ENCODE measurements around the gene GPR32. TPM values are rescaled to one million over a fixed set of nuclear protein-coding genes. Genes with fewer than 3 reads are reported as not detected.
A peak's percentile ranks its signal among the peaks of the same experiment; 100 is the strongest.
"Not testable (repeated sequence)": the region's sequence is repeated elsewhere in the genome, so short reads cannot be mapped to it uniquely, and the experiment has no call there.

Gene GPR32, protein sequence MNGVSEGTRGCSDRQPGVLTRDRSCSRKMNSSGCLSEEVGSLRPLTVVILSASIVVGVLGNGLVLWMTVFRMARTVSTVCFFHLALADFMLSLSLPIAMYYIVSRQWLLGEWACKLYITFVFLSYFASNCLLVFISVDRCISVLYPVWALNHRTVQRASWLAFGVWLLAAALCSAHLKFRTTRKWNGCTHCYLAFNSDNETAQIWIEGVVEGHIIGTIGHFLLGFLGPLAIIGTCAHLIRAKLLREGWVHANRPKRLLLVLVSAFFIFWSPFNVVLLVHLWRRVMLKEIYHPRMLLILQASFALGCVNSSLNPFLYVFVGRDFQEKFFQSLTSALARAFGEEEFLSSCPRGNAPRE
- polyA plus RNA-seq (2011; rRNA removed): not detected in 2 replicates
- not detected in 2 replicates for polyA minus RNA-seq (2011; rRNA and poly(A)+ RNA removed)

DNA sequence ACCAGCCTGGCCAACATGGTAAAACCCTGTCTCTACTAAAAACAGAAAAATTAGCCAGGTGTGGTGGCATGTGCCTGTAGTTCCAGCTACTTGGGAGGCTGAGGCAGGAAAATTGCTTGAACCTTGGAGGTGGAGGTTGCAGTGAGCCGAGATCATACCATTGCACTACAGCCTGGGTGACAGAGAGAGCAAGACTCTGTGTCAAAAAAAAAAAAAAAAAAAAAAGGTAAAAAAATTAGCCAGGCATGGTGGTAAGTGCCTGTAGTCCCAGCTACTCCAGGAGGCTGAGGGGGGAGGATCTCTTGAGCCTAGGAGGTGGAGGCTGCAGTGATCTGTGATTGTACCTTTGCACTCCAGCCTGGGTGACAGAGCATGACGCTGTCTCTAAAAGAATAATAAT lies at the start of gene GPR32:
Gene GPR32, plus strand, starts transcription at position 301 of the 400 bp plus-strand sequence. CDS start 137 bp downstream, outside the sequence.
- H3K27me3 ChIP-seq (ENCODE audit: control insufficient read depth, insufficient read depth, low read length); H3K9me3 ChIP-seq (ENCODE audit: control insufficient read depth, insufficient read depth, low read length); H3K4me3 ChIP-seq (ENCODE audit: low read depth, low read length); DNase-seq (ENCODE audit: low read depth, low spot score); CTCF ChIA-PET; H3K27ac ChIP-seq (ENCODE audit: low read depth, low read length); POLR2A ChIA-PET: not testable (repeated sequence)

DNA sequence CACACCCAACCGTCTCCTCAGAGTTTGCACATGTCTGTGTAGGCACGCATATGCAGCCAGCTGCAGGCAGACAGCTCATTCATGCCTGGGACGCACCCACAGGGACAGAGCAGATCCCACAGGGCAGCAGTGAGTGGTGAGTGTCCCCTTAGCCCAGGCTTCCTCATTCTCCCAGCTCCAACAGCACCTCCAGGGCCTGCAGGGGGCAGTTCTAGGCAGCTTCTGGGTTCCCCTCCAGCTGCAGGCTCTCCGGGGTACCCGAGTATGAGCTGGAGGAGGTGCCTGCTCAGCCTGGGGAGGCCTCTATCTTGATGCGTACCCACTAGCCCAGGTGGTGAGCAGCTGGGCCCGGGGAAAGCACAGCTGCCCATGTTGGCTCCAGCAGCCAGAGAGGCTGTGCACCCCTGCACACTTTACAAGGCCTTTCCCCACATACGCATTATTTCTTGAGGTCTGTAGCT lies 49.3 kb upstream of the GPR32 start:
- Histone ChIP-seq H3K9me3 (ENCODE audit: control insufficient read depth, insufficient read depth, low read length) (no peaks in the 10 kb centered on the region; the same call in 1 of the 2 replicates), H3K4me3 (ENCODE audit: low read depth, low read length) (no peak overlapping the region), H3K27ac (ENCODE audit: low read depth, low read length) (no peak overlapping the region), H3K27me3 (ENCODE audit: control insufficient read depth, insufficient read depth, low read length) (no peaks in the 10 kb centered on the region)
- POLR2A ChIA-PET: no interaction called here
- no peak for DNase-seq (ENCODE audit: low read depth, low spot score)
- CTCF ChIA-PET: interaction anchor here (0.7 to 1.1 kb wide), 3 partner anchors 15 to 352 kb away, joined by 3 to 5 read pairs (median 3); no protein-coding TSS in a partner anchor
- TF ChIP-seq, protein P1, sequence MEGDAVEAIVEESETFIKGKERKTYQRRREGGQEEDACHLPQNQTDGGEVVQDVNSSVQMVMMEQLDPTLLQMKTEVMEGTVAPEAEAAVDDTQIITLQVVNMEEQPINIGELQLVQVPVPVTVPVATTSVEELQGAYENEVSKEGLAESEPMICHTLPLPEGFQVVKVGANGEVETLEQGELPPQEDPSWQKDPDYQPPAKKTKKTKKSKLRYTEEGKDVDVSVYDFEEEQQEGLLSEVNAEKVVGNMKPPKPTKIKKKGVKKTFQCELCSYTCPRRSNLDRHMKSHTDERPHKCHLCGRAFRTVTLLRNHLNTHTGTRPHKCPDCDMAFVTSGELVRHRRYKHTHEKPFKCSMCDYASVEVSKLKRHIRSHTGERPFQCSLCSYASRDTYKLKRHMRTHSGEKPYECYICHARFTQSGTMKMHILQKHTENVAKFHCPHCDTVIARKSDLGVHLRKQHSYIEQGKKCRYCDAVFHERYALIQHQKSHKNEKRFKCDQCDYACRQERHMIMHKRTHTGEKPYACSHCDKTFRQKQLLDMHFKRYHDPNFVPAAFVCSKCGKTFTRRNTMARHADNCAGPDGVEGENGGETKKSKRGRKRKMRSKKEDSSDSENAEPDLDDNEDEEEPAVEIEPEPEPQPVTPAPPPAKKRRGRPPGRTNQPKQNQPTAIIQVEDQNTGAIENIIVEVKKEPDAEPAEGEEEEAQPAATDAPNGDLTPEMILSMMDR (IDR thresholded peaks at IDR 0.05; ENCODE audit: low read depth, low read length): peak; percentile 17; the same call in 1 of the 2 replicates

DNA sequence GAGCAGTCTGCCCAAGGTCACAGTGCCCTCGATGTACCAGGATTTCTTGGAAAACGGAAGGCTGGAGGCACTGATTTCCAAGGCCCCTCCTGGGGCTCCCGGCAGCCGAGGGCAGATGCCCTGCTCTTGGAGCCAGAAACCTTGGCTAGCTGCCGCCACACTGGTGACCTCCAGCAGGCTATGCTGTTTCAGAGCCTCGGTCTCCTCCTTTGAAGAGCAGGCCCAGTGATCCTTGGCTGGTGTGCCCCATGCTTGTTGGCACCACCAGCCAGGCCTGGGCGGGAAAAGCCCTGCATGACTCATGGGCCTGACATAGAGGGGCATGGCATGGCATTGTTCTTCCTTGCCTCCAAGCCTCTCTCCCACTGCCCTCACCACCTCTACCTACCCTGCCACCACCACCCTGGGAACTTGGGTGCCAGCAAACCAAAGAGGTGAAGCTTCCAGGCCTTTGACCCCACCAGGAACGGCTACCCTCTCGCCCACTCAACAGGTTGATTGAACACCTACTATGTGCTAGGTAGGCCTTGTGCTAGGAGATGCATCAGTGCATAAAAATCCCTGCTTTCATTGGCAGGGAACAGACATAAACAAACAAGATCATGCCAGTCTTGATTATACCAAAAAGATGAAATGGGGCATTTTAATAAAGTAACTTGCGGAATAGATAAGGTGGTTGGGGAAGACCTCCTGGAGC lies 48.7 kb upstream of the GPR32 start:
- POLR2A ChIA-PET: no interaction called here
- CTCF ChIA-PET: interaction anchor here (0.5 to 2.0 kb wide), 5 partner anchors 16 to 934 kb away, joined by 3 to 15 read pairs (median 5); no protein-coding TSS in a partner anchor
- Histone ChIP-seq H3K9me3 (ENCODE audit: control insufficient read depth, insufficient read depth, low read length) (no peaks in the 10 kb centered on the region; the same call in 1 of the 2 replicates), H3K27me3 (ENCODE audit: control insufficient read depth, insufficient read depth, low read length) (no peaks in the 10 kb centered on the region), H3K4me3 (ENCODE audit: low read depth, low read length) (no peak overlapping the region), H3K27ac (ENCODE audit: low read depth, low read length) (no peak overlapping the region)
- no peak for DNase-seq (ENCODE audit: low read depth, low spot score)
- TF ChIP-seq, protein P1 (IDR thresholded peaks at IDR 0.05; ENCODE audit: low read depth, low read length): no peak

DNA sequence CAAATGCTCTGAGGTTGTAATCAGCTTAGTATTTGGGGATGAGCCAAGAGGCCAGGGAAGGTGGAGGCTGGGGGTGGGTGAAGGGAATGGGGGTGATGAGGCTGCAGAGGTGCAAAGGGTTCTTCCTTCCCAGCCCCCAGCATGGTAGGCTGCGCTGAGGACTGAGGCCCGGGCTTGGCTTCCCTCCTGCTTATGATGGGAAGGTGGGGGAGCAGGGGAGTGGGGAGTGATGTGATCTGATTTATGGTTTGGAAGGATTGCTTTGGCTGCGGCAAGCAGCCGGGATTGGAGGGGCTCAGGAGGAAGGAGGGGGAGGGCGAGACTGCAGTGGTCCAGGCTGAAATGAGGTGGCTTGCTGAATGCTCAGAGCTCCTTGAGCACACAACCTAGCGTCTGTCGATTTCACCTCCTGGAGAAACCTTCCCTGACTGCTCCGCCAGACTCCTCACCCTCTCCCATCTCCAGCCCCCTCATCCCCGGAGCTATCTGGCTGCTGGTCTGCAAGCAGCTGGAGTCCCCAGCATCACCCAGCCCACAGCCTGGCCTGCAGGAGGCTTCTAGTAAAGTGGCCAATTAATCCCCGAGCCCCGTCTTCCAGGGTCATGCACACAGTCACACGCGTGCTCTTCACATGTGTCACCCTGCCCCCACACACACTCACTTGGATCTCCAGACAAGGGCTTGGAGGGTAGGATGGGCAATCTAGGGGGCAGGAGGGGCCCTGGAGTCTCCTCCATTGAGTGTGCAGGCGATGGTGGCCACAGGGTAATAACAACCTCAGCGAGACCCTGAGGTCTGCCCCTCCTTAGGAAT lies 47.9 kb upstream of the GPR32 start:
- TF ChIP-seq, protein P1 (IDR thresholded peaks at IDR 0.05; ENCODE audit: low read depth, low read length): no peak
- POLR2A ChIA-PET: no interaction called here
- CTCF ChIA-PET: interaction anchor here (0.5 to 2.0 kb wide), 4 partner anchors 53 to 934 kb away, joined by 4 to 15 read pairs (median 6); no protein-coding TSS in a partner anchor
- Histone ChIP-seq H3K4me3 (ENCODE audit: low read depth, low read length) (peak overlapping the region; percentile 83), H3K9me3 (ENCODE audit: control insufficient read depth, insufficient read depth, low read length) (no peaks in the 10 kb centered on the region; the same call in 1 of the 2 replicates), H3K27me3 (ENCODE audit: control insufficient read depth, insufficient read depth, low read length) (no peaks in the 10 kb centered on the region), H3K27ac (ENCODE audit: low read depth, low read length) (peak overlapping the region; percentile 81)
- DNase-seq (ENCODE audit: low read depth, low spot score): no peak

DNA sequence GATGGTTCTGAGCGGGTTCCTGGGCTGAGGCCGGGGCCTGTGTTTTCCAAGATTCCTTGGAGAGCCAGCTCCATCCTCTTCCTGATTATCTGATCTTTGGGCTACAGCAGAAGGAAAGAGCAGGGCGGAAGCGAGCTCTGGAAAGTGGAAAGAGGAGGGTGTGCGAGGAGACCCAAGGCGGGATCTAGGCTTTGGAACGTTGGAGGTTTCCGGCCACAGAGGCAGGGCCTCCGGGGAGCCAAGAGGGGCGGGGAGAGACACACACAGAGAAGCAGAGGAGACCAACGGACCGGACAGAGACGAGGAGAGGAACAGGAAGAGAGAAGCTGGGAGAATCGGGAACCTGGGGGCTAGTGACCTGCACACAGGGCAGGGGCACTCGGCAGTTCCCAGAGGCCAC lies 47.2 kb upstream of the GPR32 start, which contains the start of gene CLEC11A:
Gene CLEC11A, plus strand, starts transcription at position 296 of the 400 bp plus-strand sequence. CDS start 162 bp downstream, outside the sequence.
- Histone ChIP-seq H3K9me3 (ENCODE audit: control insufficient read depth, insufficient read depth, low read length) (no peaks in the 10 kb centered on the region; the same call in 1 of the 2 replicates), H3K27ac (ENCODE audit: low read depth, low read length) (peak within 1 kb of the TSS; percentile 81), H3K4me3 (ENCODE audit: low read depth, low read length) (peak within 1 kb of the TSS; percentile 83), H3K27me3 (ENCODE audit: control insufficient read depth, insufficient read depth, low read length) (no peaks in the 10 kb centered on the region)
- CTCF ChIA-PET: interaction anchor here (1.9 to 2.1 kb wide), 3 partner anchors 18 to 56 kb away, joined by 6 to 15 read pairs (median 14); no protein-coding TSS in a partner anchor
- peak; percentile 55 for DNase-seq (ENCODE audit: low read depth, low spot score)
- TF ChIP-seq, protein P1 (IDR thresholded peaks at IDR 0.05; ENCODE audit: low read depth, low read length): no peak
- POLR2A ChIA-PET: no interaction called here

Measured in AG04450 (cell line).